Fibroblast of lung (primary cell): ENCODE measurements around the gene CALR3.

Experiments used
- EZH2 ChIP-seq: IDR thresholded peaks from 2 replicates; pipeline ENCODE4 v1.5.1; 2012; ENCODE audit warnings: low read length, control low read depth, mild to moderate bottlenecking; ENCODE audit errors: missing control alignments
- TF ChIP-seq, protein P1 (sequence below), 2 donors: IDR thresholded peaks in 1 of 2; conservative IDR thresholded peaks in 1 of 2; 1 replicate in 1 of 2; 2 replicates in 1 of 2; pipeline ENCODE4 v1.5.1; 2011 to 2012; ENCODE audit warnings: low read length in 2 of 2, control low read depth in 1 of 2, inconsistent platforms in 1 of 2, low read depth in 1 of 2, mild to moderate bottlenecking in 1 of 2

DNA sequence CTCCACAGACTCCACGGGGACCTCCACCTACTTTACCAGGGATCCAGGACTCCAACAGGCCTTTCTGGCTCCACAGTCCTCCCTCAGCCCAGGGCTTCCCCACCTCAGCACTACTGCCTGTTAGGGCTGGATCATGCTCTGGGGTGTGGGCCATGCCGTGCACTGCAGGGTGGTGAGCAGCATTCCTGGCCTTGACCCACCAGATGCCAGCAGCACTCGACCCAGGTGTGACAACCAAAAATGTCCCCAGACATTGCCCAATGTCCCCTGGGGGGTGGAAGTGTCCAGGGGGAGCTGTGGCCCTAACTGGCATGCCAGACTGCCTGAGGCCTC, 66.2 kb downstream of the CALR3 start:
- TF ChIP-seq, protein P1, sequence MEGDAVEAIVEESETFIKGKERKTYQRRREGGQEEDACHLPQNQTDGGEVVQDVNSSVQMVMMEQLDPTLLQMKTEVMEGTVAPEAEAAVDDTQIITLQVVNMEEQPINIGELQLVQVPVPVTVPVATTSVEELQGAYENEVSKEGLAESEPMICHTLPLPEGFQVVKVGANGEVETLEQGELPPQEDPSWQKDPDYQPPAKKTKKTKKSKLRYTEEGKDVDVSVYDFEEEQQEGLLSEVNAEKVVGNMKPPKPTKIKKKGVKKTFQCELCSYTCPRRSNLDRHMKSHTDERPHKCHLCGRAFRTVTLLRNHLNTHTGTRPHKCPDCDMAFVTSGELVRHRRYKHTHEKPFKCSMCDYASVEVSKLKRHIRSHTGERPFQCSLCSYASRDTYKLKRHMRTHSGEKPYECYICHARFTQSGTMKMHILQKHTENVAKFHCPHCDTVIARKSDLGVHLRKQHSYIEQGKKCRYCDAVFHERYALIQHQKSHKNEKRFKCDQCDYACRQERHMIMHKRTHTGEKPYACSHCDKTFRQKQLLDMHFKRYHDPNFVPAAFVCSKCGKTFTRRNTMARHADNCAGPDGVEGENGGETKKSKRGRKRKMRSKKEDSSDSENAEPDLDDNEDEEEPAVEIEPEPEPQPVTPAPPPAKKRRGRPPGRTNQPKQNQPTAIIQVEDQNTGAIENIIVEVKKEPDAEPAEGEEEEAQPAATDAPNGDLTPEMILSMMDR (conservative IDR thresholded peaks at IDR 0.05 in 1 of 2, IDR thresholded peaks at IDR 0.05 in 1 of 2; ENCODE audit: low read depth in 1 of 2, low read length in 2 of 2): no peak
- TF ChIP-seq EZH2: no peak
